Stimulated activated CD4-positive, alpha-beta T cell treated with anti-CD3 and anti-CD28 coated beads, Interleukin-2, amount 100 ng/mL, for 24 hours (primary cell): ENCODE data around the gene UNC13A.

ENCODE experiments used
- DNase-seq, 2 donors: peaks; one replicate each; pipeline ENCODE4 v3.0.0-alpha.2; 2020

UNC13A gene

GRCh38 chr19:17659996-17660395 is 28.2 kb downstream of the UNC13A start:
- DNase-seq = no peak

GRCh38 chr19:17658666-17659065 is 29.5 kb downstream of the UNC13A start:
- no peak for DNase-seq

GRCh38 chr19:17658240-17658639 is 29.9 kb downstream of the UNC13A start:
- no peak for DNase-seq

GRCh38 chr19:17656970-17657369 is 31.2 kb downstream of the UNC13A start:
- DNase-seq = no peak

GRCh38 chr19:17655751-17656472 is 32.2 kb downstream of the UNC13A start:
- no peak for DNase-seq

GRCh38 chr19:17654993-17655392 is 33.2 kb downstream of the UNC13A start:
- peak in 1 of 2 donors; percentile 31 for DNase-seq

- no peak for DNase-seq
These were observed 35.5 kb downstream of the UNC13A start for GRCh38 chr19:17652627-17653026.

- no peak for DNase-seq
These were observed 39.4 kb downstream of the UNC13A start for GRCh38 chr19:17648786-17649185.

- DNase-seq = peak in 1 of 2 donors; percentile 14
These were observed 40.0 kb downstream of the UNC13A start for GRCh38 chr19:17648097-17648660.

- no peak for DNase-seq
These were observed 40.8 kb downstream of the UNC13A start for GRCh38 chr19:17647071-17648020.

- peak in 1 of 2 donors; percentile 15 for DNase-seq
These were observed 41.7 kb downstream of the UNC13A start for GRCh38 chr19:17646441-17646840.

- no peak for DNase-seq
These were observed 42.7 kb downstream of the UNC13A start for GRCh38 chr19:17645339-17645963.

GRCh38 chr19:17642656-17643055 is 45.5 kb downstream of the UNC13A start:
- DNase-seq = no peak

GRCh38 chr19:17641846-17642245 is 46.3 kb downstream of the UNC13A start:
- DNase-seq = no peak

- DNase-seq = no peak
These were observed 47.0 kb downstream of the UNC13A start for GRCh38 chr19:17641181-17641580.

GRCh38 chr19:17633700-17634099 is 54.5 kb downstream of the UNC13A start:
- DNase-seq = no peak

- DNase-seq = no peak
These were observed 55.6 kb downstream of the UNC13A start for GRCh38 chr19:17632577-17632976.

GRCh38 chr19:17629760-17630159 is 58.4 kb downstream of the UNC13A start:
- no peak for DNase-seq

GRCh38 chr19:17627921-17628320 is 60.2 kb downstream of the UNC13A start:
- no peak for DNase-seq

GRCh38 chr19:17627161-17627560 is 61.0 kb downstream of the UNC13A start:
- DNase-seq = no peak

GRCh38 chr19:17626456-17627015 is 61.6 kb downstream of the UNC13A start:
- no peak for DNase-seq

GRCh38 chr19:17625980-17626379 is 62.2 kb downstream of the UNC13A start:
- no peak for DNase-seq

GRCh38 chr19:17625043-17625442 is 63.1 kb downstream of the UNC13A start:
- DNase-seq = no peak
